HG03442 (cell line): ENCODE results near the gene RGS19.
A peak's percentile ranks its signal among the peaks of the same experiment; 100 is the strongest.

Experiments
- ATAC-seq: cut with Tn5 transposase; IDR thresholded peaks from one replicate; pipeline ENCODE4 v1.9.1; 2021; ENCODE audit warnings: mild to moderate bottlenecking, moderate library complexity; ENCODE audit not compliant: unreplicated experiment

The RGS19 gene

GRCh38 chr20:64050261-64051032 lies 28.9 kb downstream of the RGS19 start:
- no peak for ATAC-seq

- ATAC-seq = no peak
Measured at GRCh38 chr20:64049878-64050260, 29.4 kb downstream of the RGS19 start.

- ATAC-seq = no peak
Measured at GRCh38 chr20:64049060-64049877, 30.0 kb downstream of the RGS19 start, which contains the start of gene SOX18. Gene SOX18, minus strand, starts transcription at chr20:64049639. Its CDS starts 123 bp downstream, at chr20:64049516.

- ATAC-seq = no peak
Measured at GRCh38 chr20:64048402-64049044, 30.8 kb downstream of the RGS19 start.

GRCh38 chr20:64047968-64048401 lies 31.3 kb downstream of the RGS19 start:
- no peak for ATAC-seq

- ATAC-seq = no peak
Measured at GRCh38 chr20:64047046-64047389, 32.3 kb downstream of the RGS19 start.

GRCh38 chr20:64045346-64046011 lies 33.8 kb downstream of the RGS19 start:
- no peak for ATAC-seq

GRCh38 chr20:64044484-64045247 lies 34.7 kb downstream of the RGS19 start:
- ATAC-seq = no peak

GRCh38 chr20:64043768-64044167 lies 35.5 kb downstream of the RGS19 start:
- no peak for ATAC-seq

GRCh38 chr20:64042054-64042781 lies 37.1 kb downstream of the RGS19 start:
- no peak for ATAC-seq

- no peak for ATAC-seq
Measured at GRCh38 chr20:64041781-64042053, 37.6 kb downstream of the RGS19 start.

GRCh38 chr20:64041040-64041780 lies 38.1 kb downstream of the RGS19 start:
- ATAC-seq = no peak

- no peak for ATAC-seq
Measured at GRCh38 chr20:64040231-64041039, 38.9 kb downstream of the RGS19 start.

- ATAC-seq = no peak
Measured at GRCh38 chr20:64039293-64040160, 39.8 kb downstream of the RGS19 start.

- peak; percentile 41 for ATAC-seq
Measured at GRCh38 chr20:64038565-64039292, 40.6 kb downstream of the RGS19 start.

- peak; percentile 27 for ATAC-seq
Measured at GRCh38 chr20:64038224-64038564, 41.1 kb downstream of the RGS19 start.
